Lower leg skin (tissue), 4 donors: ENCODE measurements around the gene LDHD. TPM values are rescaled to one million over a fixed set of nuclear protein-coding genes. Genes with fewer than 3 reads are reported as not detected.
"Not testable (repeated sequence)": the region's sequence is repeated elsewhere in the genome, so short reads cannot be mapped to it uniquely, and the experiment has no call there.

Experiments used
- DNase-seq, 2 donors: peaks; one replicate each; pipeline ENCODE4 v3.0.0-alpha.2; 2019; ENCODE audit warnings: low spot score in 2 of 2
- H3K4me3 ChIP-seq: fragments of 200-600 bp; sonication (generic); 2 replicates; pipeline ENCODE4 v1.5.1; 2017; ENCODE audit warnings: mild to moderate bottlenecking, low read depth; ENCODE audit not compliant: poor library complexity, severe bottlenecking
- CTCF ChIP-seq, 3 donors: fragments of 450-650 bp; IDR thresholded peaks; one replicate each; pipeline ENCODE4 v1.5.1; 2016; ENCODE audit warnings: antibody characterized with exemption in 3 of 3, mild to moderate bottlenecking in 3 of 3, moderate library complexity in 2 of 3
- POLR2A ChIP-seq, 2 donors: fragments of 450-650 bp; IDR thresholded peaks; one replicate each; pipeline ENCODE4 v1.6.1; 2016 to 2017; ENCODE audit warnings: antibody characterized with exemption in 2 of 2, mild to moderate bottlenecking in 1 of 2, moderate library complexity in 1 of 2
- WGBS, 2 donors: methylation state at CpG; one replicate each; pipeline ENCODE4 v1.1.5; 2018; 5-methylcytosine and 5-hydroxymethylcytosine counted together
- intact Hi-C: fragments of 100-400 bp; cut with DNase I; formaldehyde crosslinking; loops from one replicate; pipeline ENCODE4 v1.15.0; 2023; ENCODE audit warnings: low total_unique reads
- total RNA-seq, 4 donors: library from RNA; depleted of rRNA; stranded (reverse); fragments of >200 nt; gene quantifications; one replicate each; pipeline ENCODE4 v1.1.0, GENCODE V29; 2016

Gene LDHD
- total RNA-seq, 4 donors from 2014 or later = 5.9 to 21.9 (median 8.9) TPM

GRCh38 chr16:75093598-75094540, 22.7 kb downstream of the LDHD start:
- H3K4me3 ChIP-seq = no peak overlapping the region
- no peak for DNase-seq
- WGBS, 2 donors = 86 to 91% methylated on average over 23 of the region's 23 CpGs
- TF ChIP-seq CTCF (IDR thresholded peaks at IDR 0.05) (no peak), POLR2A (IDR thresholded peaks at IDR 0.05) (no peak)
- intact Hi-C loops = no loop called here

GRCh38 chr16:75092777-75093176, 23.8 kb downstream of the LDHD start:
- TF ChIP-seq POLR2A (IDR thresholded peaks at IDR 0.05) (no peak), CTCF (IDR thresholded peaks at IDR 0.05) (no peak)
- no peak for DNase-seq
- H3K4me3 ChIP-seq = no peak overlapping the region
- WGBS, 2 donors = 57 to 67% methylated on average over 7 of the region's 7 CpGs
- intact Hi-C loops = no loop called here

- DNase-seq, H3K4me3 ChIP-seq, intact Hi-C loops: not testable (repeated sequence)
- 43 to 55% methylated on average over 3 of the region's 3 CpGs for WGBS, 2 donors
Measured at GRCh38 chr16:75091619-75092018, 25.0 kb downstream of the LDHD start.

GRCh38 chr16:75090899-75091298, 25.7 kb downstream of the LDHD start:
- WGBS, 2 donors = 75 to 82% methylated on average over 6 of the region's 6 CpGs

GRCh38 chr16:75089486-75090202, 26.9 kb downstream of the LDHD start:
- intact Hi-C loops = no loop called here
- TF ChIP-seq CTCF (IDR thresholded peaks at IDR 0.05) = no peak
- TF ChIP-seq POLR2A (IDR thresholded peaks at IDR 0.05) = no peak
- H3K4me3 ChIP-seq = no peak overlapping the region
- 65 to 77% methylated on average over 6 of the region's 6 CpGs for WGBS, 2 donors
- DNase-seq = no peak

More at GRCh38 chr16:75090899-75091298, 25.7 kb downstream of the LDHD start:
- DNase-seq, H3K4me3 ChIP-seq, intact Hi-C loops: not testable (repeated sequence)

GRCh38 chr16:75088934-75089333, 27.6 kb downstream of the LDHD start:
- intact Hi-C loops = no loop called here
- WGBS, 2 donors = 84 to 89% methylated on average over 8 of the region's 8 CpGs

More at GRCh38 chr16:75088934-75089333, 27.6 kb downstream of the LDHD start:
- H3K4me3 ChIP-seq = no peak overlapping the region
- DNase-seq = no peak
- TF ChIP-seq CTCF (IDR thresholded peaks at IDR 0.05) = no peak
- TF ChIP-seq POLR2A (IDR thresholded peaks at IDR 0.05) = no peak
